GM18951 (cell line): Measurements from ENCODE around the gene SRL.
"Not testable (repeated sequence)": the region's sequence is repeated elsewhere in the genome, so short reads cannot be mapped to it uniquely, and the experiment has no call there.

Source experiments
- POLR2A ChIP-seq: IDR thresholded peaks from 4 replicates; pipeline ENCODE4 v1.6.1; 2011; ENCODE audit warnings: mild to moderate bottlenecking; ENCODE audit not compliant: insufficient read length, insufficient read depth; ENCODE audit errors: extremely low read depth
- in situ Hi-C: fragments of 300-500 bp; cut with MboI; formaldehyde crosslinking; loops from one replicate; pipeline ENCODE4 v1.12.0; 2022; ENCODE audit warnings: low sequenced_read_pairs, mixed read lengths, inconsistent platforms; ENCODE audit not compliant: unreplicated experiment

Gene SRL

GRCh38 chr16:4212211-4212933 lies 29.5 kb downstream of the SRL start:
- in situ Hi-C loops, result no loop called here
- no peak for TF ChIP-seq POLR2A

- in situ Hi-C loops, result not testable (repeated sequence)
Observed at GRCh38 chr16:4211445-4212210, 30.3 kb downstream of the SRL start.

- no peak for TF ChIP-seq POLR2A
- in situ Hi-C loops, result no loop called here
Observed at GRCh38 chr16:4209666-4210065, 32.2 kb downstream of the SRL start.

- in situ Hi-C loops, result no loop called here
- TF ChIP-seq POLR2A, result no peak
Observed at GRCh38 chr16:4208341-4208751, 33.5 kb downstream of the SRL start.

GRCh38 chr16:4207683-4208340 lies 34.1 kb downstream of the SRL start:
- no peak for TF ChIP-seq POLR2A
- in situ Hi-C loops, result no loop called here

GRCh38 chr16:4207229-4207628 lies 34.7 kb downstream of the SRL start:
- in situ Hi-C loops, result no loop called here
- no peak for TF ChIP-seq POLR2A

- TF ChIP-seq POLR2A, result no peak
- in situ Hi-C loops, result no loop called here
Observed at GRCh38 chr16:4206680-4207079, 35.2 kb downstream of the SRL start.

- in situ Hi-C loops, result no loop called here
- no peak for TF ChIP-seq POLR2A
Observed at GRCh38 chr16:4205971-4206370, 35.9 kb downstream of the SRL start.

- no peak for TF ChIP-seq POLR2A
- in situ Hi-C loops, result no loop called here
Observed at GRCh38 chr16:4204521-4204920, 37.4 kb downstream of the SRL start.

GRCh38 chr16:4203748-4204147 lies 38.1 kb downstream of the SRL start:
- TF ChIP-seq POLR2A, result no peak
- in situ Hi-C loops, result no loop called here

GRCh38 chr16:4202615-4203345 lies 39.1 kb downstream of the SRL start:
- no peak for TF ChIP-seq POLR2A
- in situ Hi-C loops, result no loop called here

- TF ChIP-seq POLR2A, result no peak
- in situ Hi-C loops, result no loop called here
Observed at GRCh38 chr16:4200781-4201137, 41.1 kb downstream of the SRL start.
